Keratinocyte (primary cell): Measurements from ENCODE around the gene RELL1.

Source experiments
- CTCF ChIP-seq, 3 experiments: IDR thresholded peaks in 1 of 3; conservative IDR thresholded peaks in 1 of 3; optimal IDR thresholded peaks in 1 of 3; 2 replicates in 2 of 3; 3 replicates in 1 of 3; pipeline versions ENCODE3 to v1.5.1; 2011; ENCODE audit warnings: low read length in 3 of 3, mild to moderate bottlenecking in 3 of 3, moderate library complexity in 2 of 3, control low read depth in 1 of 3, inconsistent platforms in 1 of 3; ENCODE audit not compliant: insufficient read depth in 2 of 3; ENCODE audit errors: extremely low read depth in 1 of 3
- EZH2 ChIP-seq: IDR thresholded peaks from one replicate; pipeline ENCODE4 v1.6.1; 2012; ENCODE audit warnings: inconsistent platforms, mild to moderate bottlenecking, low read length, moderate library complexity

- no peak for TF ChIP-seq CTCF (optimal IDR thresholded peaks at IDR 0.05 in 1 of 3, IDR thresholded peaks at IDR 0.05 in 1 of 3, conservative IDR thresholded peaks at IDR 0.05 in 1 of 3; ENCODE audit: extremely low read depth in 1 of 3, insufficient read depth in 2 of 3, low read length in 3 of 3)
- no peak for TF ChIP-seq EZH2
Measured at GRCh38 chr4:37586194-37586593, 100.0 kb downstream of the RELL1 start.
